SU-DHL-6 (cell line): ENCODE results near the gene RAB6B.
A peak's percentile ranks its signal among the peaks of the same experiment; 100 is the strongest.

ENCODE experiments used
- H2AFZ ChIP-seq: fragments of 200-600 bp; sonication (generic); 2 replicates; pipeline ENCODE4 v1.6.1; 2014; ENCODE audit warnings: low read depth, mild to moderate bottlenecking, moderate library complexity, mixed read lengths, antibody characterized with exemption, low read length; ENCODE audit not compliant: severe bottlenecking
- H3F3A ChIP-seq: fragments of 200-600 bp; shearing (Covaris generic); 2 replicates; pipeline ENCODE4 v1.6.0; 2016; ENCODE audit warnings: antibody characterized with exemption, mild to moderate bottlenecking; ENCODE audit not compliant: insufficient read depth
- H3K27ac ChIP-seq: fragments of 200-600 bp; sonication (generic); 2 replicates; pipeline ENCODE4 v1.5.1; 2016; ENCODE audit warnings: low read depth, mild to moderate bottlenecking, low read length, moderate library complexity, mixed read lengths
- H3K27me3 ChIP-seq: fragments of 200-600 bp; sonication (generic), shearing (Covaris generic); 2 replicates; pipeline ENCODE4 v1.6.0; 2014; ENCODE audit warnings: mild to moderate bottlenecking, low read length
- H3K36me3 ChIP-seq: fragments of 200-600 bp; sonication (generic); 2 replicates; pipeline ENCODE4 v1.6.1; 2014; ENCODE audit warnings: mild to moderate bottlenecking, low read length, mixed read lengths
- H3K4me2 ChIP-seq: fragments of 300-600, 200-600 bp; shearing (Covaris generic), sonication (generic); 2 replicates; pipeline ENCODE4 v1.6.0; 2014; ENCODE audit warnings: low read length, low read depth, mild to moderate bottlenecking; ENCODE audit not compliant: poor library complexity, severe bottlenecking
- H3K4me3 ChIP-seq: fragments of 200-600 bp; sonication (generic); 2 replicates; pipeline ENCODE4 v1.5.1; 2014; ENCODE audit warnings: antibody characterized with exemption, low read length, mild to moderate bottlenecking, mixed read lengths; ENCODE audit not compliant: insufficient read depth, poor library complexity, severe bottlenecking
- H3K79me2 ChIP-seq: fragments of 200-600 bp; sonication (generic); 2 replicates; pipeline ENCODE4 v1.6.1; 2014; ENCODE audit warnings: mild to moderate bottlenecking, low read length, moderate library complexity; ENCODE audit not compliant: insufficient read depth
- H3K9ac ChIP-seq: fragments of 200-600 bp; sonication (generic); 2 replicates; pipeline ENCODE4 v1.7.0; 2014; ENCODE audit warnings: mild to moderate bottlenecking, low read length
- H3K9me2 ChIP-seq: fragments of 200-600 bp; sonication (generic); replicated peaks from 2 replicates; pipeline ENCODE4 v1.6.1; 2014; ENCODE audit warnings: low read length; ENCODE audit not compliant: insufficient read depth
- H3K9me3 ChIP-seq: fragments of 200-600 bp; sonication (generic); 2 replicates; pipeline ENCODE4 v1.6.1; 2014; ENCODE audit warnings: low read length, mixed read lengths; ENCODE audit not compliant: insufficient read depth
- H4K20me1 ChIP-seq: fragments of 200-600 bp; sonication (generic); 2 replicates; pipeline ENCODE4 v1.6.1; 2014; ENCODE audit warnings: low read depth, mild to moderate bottlenecking, antibody characterized with exemption, low read length, moderate library complexity, mixed read lengths
- CTCF ChIP-seq: fragments of 200-600 bp; sonication (generic); IDR thresholded peaks from one replicate; pipeline ENCODE4 v1.5.1; 2017; ENCODE audit warnings: antibody characterized with exemption, mild to moderate bottlenecking, low read length, moderate library complexity; ENCODE audit not compliant: insufficient read depth, poor library complexity, severe bottlenecking
- EZH2phosphoT487 ChIP-seq: fragments of 200-600 bp; sonication (generic), shearing (Covaris generic); conservative IDR thresholded peaks from 2 replicates; pipeline ENCODE4 v1.6.1; 2018; ENCODE audit warnings: mild to moderate bottlenecking, antibody characterized with exemption, low read length, moderate library complexity, mixed read lengths

The RAB6B gene

GRCh38 chr3:133805384-133805701 is 90.3 kb downstream of the RAB6B start:
- Histone ChIP-seq H3K9me2 (no peaks in the 10 kb centered on the region), H2AFZ (peak overlapping the region; percentile 100), H3K4me2 (peak overlapping the region; percentile 77), H3K4me3 (peak overlapping the region; percentile 91), H3K9me3 (no peaks in the 10 kb centered on the region), H3K36me3 (peaks cover 19% of the 10 kb centered on the region; the same call in 1 of the 2 replicates), H4K20me1 (no peaks in the 10 kb centered on the region), H3F3A (no peaks in the 10 kb centered on the region), H3K79me2 (peaks cover 24% of the 10 kb centered on the region), H3K27ac (no peak overlapping the region), H3K27me3 (no peaks in the 10 kb centered on the region), H3K9ac (peak overlapping the region; percentile 76)
- no peak for TF ChIP-seq EZH2phosphoT487
- no peak for TF ChIP-seq CTCF

- peaks cover 15% of the 10 kb centered on the region; the same call in 1 of the 2 replicates for H3K36me3 ChIP-seq
- peak overlapping the region; percentile 100 for H2AFZ ChIP-seq
- TF ChIP-seq CTCF: no peak
- no peak for TF ChIP-seq EZH2phosphoT487
- no peaks in the 10 kb centered on the region for H3K9me2 ChIP-seq
- H3F3A ChIP-seq: no peaks in the 10 kb centered on the region
- no peak overlapping the region for H3K27ac ChIP-seq
- no peaks in the 10 kb centered on the region for H3K27me3 ChIP-seq
- H3K4me3 ChIP-seq: peak overlapping the region; percentile 91
- peaks cover 24% of the 10 kb centered on the region for H3K79me2 ChIP-seq
- H3K9ac ChIP-seq: peak overlapping the region; percentile 76
- H4K20me1 ChIP-seq: no peaks in the 10 kb centered on the region
- no peaks in the 10 kb centered on the region for H3K9me3 ChIP-seq
- H3K4me2 ChIP-seq: peak overlapping the region; percentile 77
Observed at GRCh38 chr3:133804896-133805295, 90.8 kb downstream of the RAB6B start.

DNA sequence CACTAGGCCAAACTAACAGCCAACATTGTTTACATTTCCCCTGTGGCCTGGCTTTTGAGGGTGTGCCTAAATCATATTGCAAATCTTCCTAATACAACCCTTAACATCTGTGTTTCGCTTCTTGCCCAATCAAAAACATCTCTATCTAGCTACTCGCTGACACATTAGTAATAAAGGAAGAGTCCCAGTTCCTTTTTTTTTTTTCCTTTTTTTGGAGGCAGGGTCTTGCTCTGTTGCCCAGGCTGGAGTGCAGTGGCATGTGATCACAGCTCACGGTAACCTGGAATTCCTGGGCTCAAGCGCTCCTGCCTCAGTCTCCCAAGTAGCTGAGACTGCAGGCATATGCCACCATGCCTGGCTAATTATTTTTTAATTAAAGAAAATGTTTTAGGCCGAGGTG is 92.2 kb downstream of the RAB6B start:
- Histone ChIP-seq H3K9ac (no peak overlapping the region), H3K4me3 (no peak overlapping the region), H3K27ac (no peak overlapping the region), H4K20me1 (no peaks in the 10 kb centered on the region), H3K27me3 (no peaks in the 10 kb centered on the region), H3K79me2 (peaks cover 24% of the 10 kb centered on the region), H3K9me2 (no peaks in the 10 kb centered on the region), H3K9me3 (no peaks in the 10 kb centered on the region), H3K36me3 (peaks cover 11% of the 10 kb centered on the region; the same call in 1 of the 2 replicates), H2AFZ (no peak overlapping the region), H3K4me2 (no peak overlapping the region), H3F3A (no peaks in the 10 kb centered on the region)
- no peak for TF ChIP-seq EZH2phosphoT487
- no peak for TF ChIP-seq CTCF
